ENCODE data around the gene PHF11.

The PHF11 gene

GRCh38 chr13:49495783-49496762, at the start of gene PHF11:
Gene PHF11, plus strand, starts transcription at chr13:49495953. Its CDS starts 49 bp downstream, at chr13:49496002.
- DNase-seq: peak; percentile 88

GRCh38 chr13:49446473-49446872, 49.3 kb upstream of the PHF11 start:
- DNase-seq: no peak

- DNase-seq: no peak
Observed at GRCh38 chr13:49448753-49449152, 47.0 kb upstream of the PHF11 start.

- no peak for DNase-seq
Observed at GRCh38 chr13:49450105-49450819, 45.5 kb upstream of the PHF11 start.

GRCh38 chr13:49452725-49453457, 42.9 kb upstream of the PHF11 start:
- DNase-seq: no peak

GRCh38 chr13:49453465-49453864, 42.3 kb upstream of the PHF11 start:
- no peak for DNase-seq

GRCh38 chr13:49454388-49455006, 41.3 kb upstream of the PHF11 start:
- no peak for DNase-seq

GRCh38 chr13:49455007-49455398, 40.8 kb upstream of the PHF11 start:
- DNase-seq: no peak

- DNase-seq: no peak
Observed at GRCh38 chr13:49456156-49456555, 39.6 kb upstream of the PHF11 start.

GRCh38 chr13:49457221-49457620, 38.5 kb upstream of the PHF11 start:
- no peak for DNase-seq

GRCh38 chr13:49459580-49459979, 36.2 kb upstream of the PHF11 start:
- no peak for DNase-seq

GRCh38 chr13:49464085-49464484, 31.7 kb upstream of the PHF11 start:
- DNase-seq: no peak

GRCh38 chr13:49464621-49465325, 31.0 kb upstream of the PHF11 start:
- no peak for DNase-seq

GRCh38 chr13:49466292-49466838, 29.4 kb upstream of the PHF11 start:
- peak; percentile 78 for DNase-seq

- no peak for DNase-seq
Observed at GRCh38 chr13:49472186-49472585, 23.6 kb upstream of the PHF11 start.

GRCh38 chr13:49476529-49476928, 19.2 kb upstream of the PHF11 start:
- no peak for DNase-seq

GRCh38 chr13:49481788-49482187, 14.0 kb upstream of the PHF11 start:
- no peak for DNase-seq

- DNase-seq: no peak
Observed at GRCh38 chr13:49488563-49488962, 7.2 kb upstream of the PHF11 start.

- DNase-seq: peak; percentile 12
Observed at GRCh38 chr13:49494645-49495044, 1.1 kb upstream of the PHF11 start.

GRCh38 chr13:49496837-49497236, 1.1 kb downstream of the PHF11 start:
- DNase-seq: peak; percentile 10

GRCh38 chr13:49497272-49497671, 1.5 kb downstream of the PHF11 start:
- no peak for DNase-seq

GRCh38 chr13:49498206-49498605, 2.5 kb downstream of the PHF11 start:
- DNase-seq: no peak

Measured in DMS53 (cell line).